Mesenchymal stem cell (in vitro differentiated cells and primary cell): ENCODE results near the gene BICDL2.

Experiments
- DNase-seq: peaks from one replicate; pipeline ENCODE4 v3.0.0-alpha.2; 2013
- H2AFZ ChIP-seq: one replicate; pipeline ENCODE4 v1.6.1; 2013; ENCODE audit warnings: low read depth, mild to moderate bottlenecking, control low read depth, inconsistent platforms, low read length, moderate library complexity
- H2AK5ac ChIP-seq: 2 replicates; pipeline ENCODE4 v1.6.1; 2013; ENCODE audit warnings: low read length, moderate library complexity, mild to moderate bottlenecking, inconsistent platforms; ENCODE audit not compliant: severe bottlenecking
- H2BK120ac ChIP-seq: one replicate; pipeline ENCODE4 v1.6.1; 2013; ENCODE audit warnings: low read depth, mild to moderate bottlenecking, inconsistent platforms, low read length, moderate library complexity
- H2BK12ac ChIP-seq, 2 experiments: one replicate each; pipeline ENCODE4 v1.6.1; 2013; ENCODE audit warnings: inconsistent platforms in 2 of 2, low read length in 2 of 2, mild to moderate bottlenecking in 2 of 2, moderate library complexity in 2 of 2, control low read depth in 1 of 2
- H2BK15ac ChIP-seq: one replicate; pipeline ENCODE4 v1.6.1; 2013; ENCODE audit warnings: mild to moderate bottlenecking, low read depth, inconsistent platforms; ENCODE audit not compliant: poor library complexity, severe bottlenecking
- H2BK5ac ChIP-seq: 2 replicates; pipeline ENCODE4 v1.6.1; 2013; ENCODE audit warnings: low read depth, mild to moderate bottlenecking, low read length, control low read depth, inconsistent platforms; ENCODE audit not compliant: poor library complexity, severe bottlenecking
- H3K14ac ChIP-seq, 2 experiments: one replicate each; pipeline ENCODE4 v1.6.1; 2013; ENCODE audit warnings: inconsistent platforms in 2 of 2, low read length in 2 of 2, control low read depth in 1 of 2, mild to moderate bottlenecking in 1 of 2, moderate library complexity in 1 of 2
- H3K18ac ChIP-seq, 2 experiments: one replicate each; pipeline ENCODE4 v1.6.1; 2013; ENCODE audit warnings: inconsistent platforms in 2 of 2, low read length in 2 of 2, control low read depth in 1 of 2, low read depth in 1 of 2, mild to moderate bottlenecking in 1 of 2
- H3K23ac ChIP-seq, 2 experiments: one replicate each; pipeline ENCODE4 v1.6.1; 2013; ENCODE audit warnings: inconsistent platforms in 2 of 2, low read length in 2 of 2, mild to moderate bottlenecking in 2 of 2, moderate library complexity in 2 of 2, control low read depth in 1 of 2
- H3K27ac ChIP-seq: 2 replicates; pipeline ENCODE4 v1.5.1; 2013; ENCODE audit warnings: mild to moderate bottlenecking, moderate library complexity, low read length, control low read depth, inconsistent platforms; ENCODE audit not compliant: poor library complexity, severe bottlenecking
- H3K27me3 ChIP-seq, 2 experiments: 2 replicates each; pipeline versions ENCODE4 v1.6.1 to v1.7.0; 2013; ENCODE audit warnings: low read length in 2 of 2, mild to moderate bottlenecking in 2 of 2, moderate library complexity in 2 of 2, control low read depth in 1 of 2, inconsistent platforms in 1 of 2; ENCODE audit not compliant: control insufficient read depth in 1 of 2, insufficient read depth in 1 of 2
- H3K36me3 ChIP-seq, 2 experiments: 2 replicates each; pipeline versions ENCODE4 v1.6.1 to v1.7.0; 2013; ENCODE audit warnings: low read length in 2 of 2, control low read depth in 1 of 2, inconsistent platforms in 1 of 2, low read depth in 1 of 2, mild to moderate bottlenecking in 1 of 2; ENCODE audit not compliant: insufficient read depth in 2 of 2, control insufficient read depth in 1 of 2
- H3K4ac ChIP-seq, 2 experiments: one replicate each; pipeline ENCODE4 v1.6.1; 2013; ENCODE audit warnings: inconsistent platforms in 2 of 2, low read length in 2 of 2, mild to moderate bottlenecking in 2 of 2, moderate library complexity in 2 of 2, control low read depth in 1 of 2, low read depth in 1 of 2
- H3K4me1 ChIP-seq: 2 replicates; pipeline ENCODE4 v1.6.1; 2013; ENCODE audit warnings: low read depth, low read length, control low read depth; ENCODE audit not compliant: control insufficient read depth, insufficient read depth
- H3K4me2 ChIP-seq: 2 replicates; pipeline ENCODE4 v1.6.1; 2013; ENCODE audit warnings: low read length, mild to moderate bottlenecking, inconsistent platforms; ENCODE audit not compliant: poor library complexity, severe bottlenecking
- H3K4me3 ChIP-seq, 2 experiments: 2 replicates each; pipeline versions ENCODE4 v1.5.1 to v1.7.0; 2013; ENCODE audit warnings: low read length in 2 of 2, mild to moderate bottlenecking in 2 of 2, control low read depth in 1 of 2, low read depth in 1 of 2; ENCODE audit not compliant: insufficient read depth in 1 of 2
- H3K79me1 ChIP-seq: replicated peaks from 2 replicates; pipeline ENCODE4 v1.6.1; 2013; ENCODE audit warnings: mild to moderate bottlenecking, control low read depth, low read length, inconsistent platforms; ENCODE audit not compliant: poor library complexity, severe bottlenecking
- H3K9ac ChIP-seq: 2 replicates; pipeline ENCODE4 v1.7.0; 2013; ENCODE audit warnings: mild to moderate bottlenecking, low read length, moderate library complexity
- H3K9me3 ChIP-seq: 2 replicates; pipeline ENCODE4 v1.7.0; 2013; ENCODE audit warnings: mild to moderate bottlenecking, low read length; ENCODE audit not compliant: control insufficient read depth
- H4K8ac ChIP-seq: one replicate; pipeline ENCODE4 v1.6.1; 2013; ENCODE audit warnings: inconsistent platforms, mild to moderate bottlenecking, low read length, moderate library complexity
- H4K91ac ChIP-seq: one replicate; pipeline ENCODE4 v1.6.1; 2013; ENCODE audit warnings: mild to moderate bottlenecking, low read length, inconsistent platforms
- WGBS: methylation state at CpG from one replicate; pipeline ENCODE4 v1.1.7; 2013; ENCODE audit warnings: mixed read lengths; 5-methylcytosine and 5-hydroxymethylcytosine counted together

BICDL2 gene

GRCh38 chr16:3051494-3051893, 14.8 kb upstream of the BICDL2 start:
- Histone ChIP-seq H3K4me1 (peaks cover 4% of the 10 kb centered on the region), H2BK120ac (no peak overlapping the region), H2BK5ac (no peak overlapping the region), H3K27ac (no peak overlapping the region), H3K27me3 (peaks cover 50 to 51% of the 10 kb centered on the region in 2 experiments), H3K9ac (no peak overlapping the region), H3K4ac (no peak overlapping the region), H3K4me2 (no peak overlapping the region), H3K14ac (no peak overlapping the region), H3K23ac (no peak overlapping the region), H3K36me3 (peaks cover 0 to 8% of the 10 kb centered on the region in 2 experiments), H2AFZ (no peak overlapping the region), H3K9me3 (no peaks in the 10 kb centered on the region), H3K4me3 (no peak overlapping the region), H3K79me1 (no peaks in the 10 kb centered on the region), H4K8ac (no peak overlapping the region), H3K18ac (no peak overlapping the region), H4K91ac (no peak overlapping the region), H2BK15ac (no peak overlapping the region), H2AK5ac (no peak overlapping the region), H2BK12ac (no peak overlapping the region)
- WGBS, result 77% methylated on average over 9 of the region's 9 CpGs
- no peak for DNase-seq

GRCh38 chr16:3051009-3051408, 14.3 kb upstream of the BICDL2 start:
- no peak overlapping the region for H3K23ac ChIP-seq
- peaks cover 8% of the 10 kb centered on the region for H3K4me1 ChIP-seq
- H2BK5ac ChIP-seq, result no peak overlapping the region
- H2BK12ac ChIP-seq, result no peak overlapping the region
- H4K91ac ChIP-seq, result no peak overlapping the region
- H3K4me3 ChIP-seq, result no peak overlapping the region
- H2BK15ac ChIP-seq, result no peak overlapping the region
- no peak overlapping the region for H3K14ac ChIP-seq
- H3K27me3 ChIP-seq, result peaks cover 51 to 56% of the 10 kb centered on the region in 2 experiments
- WGBS, result 87% methylated on average over 4 of the region's 4 CpGs
- no peak overlapping the region for H3K18ac ChIP-seq
- no peak overlapping the region for H3K4ac ChIP-seq
- peaks cover 0 to 8% of the 10 kb centered on the region in 2 experiments for H3K36me3 ChIP-seq
- DNase-seq, result no peak
- H3K9me3 ChIP-seq, result no peaks in the 10 kb centered on the region
- H4K8ac ChIP-seq, result no peak overlapping the region
- no peaks in the 10 kb centered on the region for H3K79me1 ChIP-seq
- H2BK120ac ChIP-seq, result no peak overlapping the region
- no peak overlapping the region for H3K27ac ChIP-seq
- no peak overlapping the region for H2AK5ac ChIP-seq
- H3K9ac ChIP-seq, result no peak overlapping the region
- H2AFZ ChIP-seq, result no peak overlapping the region
- no peak overlapping the region for H3K4me2 ChIP-seq

GRCh38 chr16:3050487-3050886, 13.7 kb upstream of the BICDL2 start:
- H2BK12ac ChIP-seq, result no peak overlapping the region
- no peak overlapping the region for H2BK5ac ChIP-seq
- H2BK120ac ChIP-seq, result no peak overlapping the region
- no peak overlapping the region for H3K9ac ChIP-seq
- no peak overlapping the region for H3K27ac ChIP-seq
- no peak overlapping the region for H3K23ac ChIP-seq
- H3K4me2 ChIP-seq, result no peak overlapping the region
- 88% methylated on average over 5 of the region's 5 CpGs for WGBS
- H3K18ac ChIP-seq, result no peak overlapping the region
- no peak overlapping the region for H3K4ac ChIP-seq
- no peak overlapping the region for H2BK15ac ChIP-seq
- H3K9me3 ChIP-seq, result no peaks in the 10 kb centered on the region
- no peaks in the 10 kb centered on the region for H3K79me1 ChIP-seq
- no peak overlapping the region for H2AK5ac ChIP-seq
- peaks cover 57 to 60% of the 10 kb centered on the region in 2 experiments for H3K27me3 ChIP-seq
- H3K4me1 ChIP-seq, result peaks cover 13% of the 10 kb centered on the region
- H3K4me3 ChIP-seq, result no peak overlapping the region
- no peak overlapping the region for H4K8ac ChIP-seq
- H2AFZ ChIP-seq, result no peak overlapping the region
- H4K91ac ChIP-seq, result no peak overlapping the region
- no peak for DNase-seq
- no peak overlapping the region for H3K14ac ChIP-seq
- peaks cover 0 to 8% of the 10 kb centered on the region in 2 experiments for H3K36me3 ChIP-seq

GRCh38 chr16:3049921-3050481, 13.3 kb upstream of the BICDL2 start:
- H2BK5ac ChIP-seq, result no peak overlapping the region
- no peak overlapping the region for H3K9ac ChIP-seq
- H2AFZ ChIP-seq, result no peak overlapping the region
- H3K14ac ChIP-seq, result peak overlapping the region in 1 of 2 experiments; percentile 72
- H3K27ac ChIP-seq, result no peak overlapping the region
- peaks cover 0 to 6% of the 10 kb centered on the region in 2 experiments for H3K36me3 ChIP-seq
- no peaks in the 10 kb centered on the region for H3K79me1 ChIP-seq
- peaks cover 61 to 64% of the 10 kb centered on the region in 2 experiments for H3K27me3 ChIP-seq
- H4K8ac ChIP-seq, result no peak overlapping the region
- H4K91ac ChIP-seq, result peak overlapping the region; percentile 54
- no peak overlapping the region for H3K4me2 ChIP-seq
- H3K4ac ChIP-seq, result no peak overlapping the region
- H3K23ac ChIP-seq, result no peak overlapping the region
- peak overlapping the region in 1 of 2 experiments; percentile 19 for H2BK12ac ChIP-seq
- H2AK5ac ChIP-seq, result no peak overlapping the region
- peak overlapping the region in 1 of 2 experiments; percentile 31 for H3K4me3 ChIP-seq
- H3K4me1 ChIP-seq, result peaks cover 16% of the 10 kb centered on the region
- H3K18ac ChIP-seq, result no peak overlapping the region
- WGBS, result 89% methylated on average over 26 of the region's 26 CpGs
- no peak overlapping the region for H2BK15ac ChIP-seq
- DNase-seq, result no peak
- H2BK120ac ChIP-seq, result no peak overlapping the region
- no peaks in the 10 kb centered on the region for H3K9me3 ChIP-seq
